ENCODE data around the gene PBRM1. TPM values are rescaled to one million over a fixed set of nuclear protein-coding genes. Genes with fewer than 3 reads are reported as not detected.

PBRM1 gene
- polyA plus RNA-seq, 1 donor (not counting 4 experiments of a cell fraction or from before 2014, with no cell fraction given): 26.0 TPM

GRCh38 chr3:52570076-52570475, 115.6 kb downstream of the PBRM1 start:
- dilution Hi-C loops (cut with MboI; ENCODE audit: extremely low pct_ligation_motif_present, low sequenced_read_pairs): no loop called here
- no peak overlapping the region for H2AFZ ChIP-seq (ENCODE audit: control insufficient read depth, low read length)
- FAIRE-seq (no peak), DNase-seq (ENCODE audit: low read depth, low spot score) (no peak)
- no peaks in the 10 kb centered on the region for H4K20me1 ChIP-seq (ENCODE audit: control insufficient read depth, extremely low read depth, insufficient read depth, low read length)
- H3K4me3 ChIP-seq (ENCODE audit: control insufficient read depth in 2 of 3, extremely low read depth in 1 of 3, insufficient read depth in 2 of 3, low read depth in 1 of 3, low read length in 3 of 3): no peak overlapping the region
- no peaks in the 10 kb centered on the region for H3K9me3 ChIP-seq (ENCODE audit: control insufficient read depth, low read depth, low read length)
- no peaks in the 10 kb centered on the region for H3K9me1 ChIP-seq (ENCODE audit: control insufficient read depth, extremely low read depth, insufficient read depth, low read length)
- no peak overlapping the region for H3K4me2 ChIP-seq (ENCODE audit: control insufficient read depth, extremely low read depth, insufficient read depth, low read depth, low read length)
- TF ChIP-seq EZH2 (IDR thresholded peaks at IDR 0.05; ENCODE audit: low read length): no peak
- TF ChIP-seq CTCF (optimal IDR thresholded peaks at IDR 0.05 in 1 of 3, IDR thresholded peaks at IDR 0.05 in 1 of 3, conservative IDR thresholded peaks at IDR 0.05 in 1 of 3; ENCODE audit: extremely low read depth in 1 of 3, insufficient read depth in 2 of 3, low read length in 3 of 3): no peak
- peaks cover 4 to 6% of the 10 kb centered on the region in 2 experiments for H3K36me3 ChIP-seq (ENCODE audit: control insufficient read depth in 2 of 2, extremely low read depth in 1 of 2, insufficient read depth in 2 of 2, low read length in 2 of 2)
- no peaks in the 10 kb centered on the region for H3K27me3 ChIP-seq (ENCODE audit: control insufficient read depth, extremely low read depth, insufficient read depth, low read length)
- no peaks in the 10 kb centered on the region for H3K79me2 ChIP-seq (ENCODE audit: control insufficient read depth, insufficient read depth, low read length)
- H3K27ac ChIP-seq (ENCODE audit: control insufficient read depth, insufficient read depth, low read length): no peak overlapping the region
- H3K9ac ChIP-seq (ENCODE audit: control insufficient read depth, extremely low read depth, insufficient read depth, low read length): no peak overlapping the region
- H3K4me1 ChIP-seq (ENCODE audit: control insufficient read depth, extremely low read depth, insufficient read depth, low read length): no peaks in the 10 kb centered on the region

- H3K4me1 ChIP-seq (ENCODE audit: control insufficient read depth, extremely low read depth, insufficient read depth, low read length): no peaks in the 10 kb centered on the region
- no peaks in the 10 kb centered on the region for H3K27me3 ChIP-seq (ENCODE audit: control insufficient read depth, extremely low read depth, insufficient read depth, low read length)
- FAIRE-seq: no peak
- no peaks in the 10 kb centered on the region for H3K9me3 ChIP-seq (ENCODE audit: control insufficient read depth, low read depth, low read length)
- no peak overlapping the region for H2AFZ ChIP-seq (ENCODE audit: control insufficient read depth, low read length)
- no peaks in the 10 kb centered on the region for H3K79me2 ChIP-seq (ENCODE audit: control insufficient read depth, insufficient read depth, low read length)
- dilution Hi-C loops (cut with MboI; ENCODE audit: extremely low pct_ligation_motif_present, low sequenced_read_pairs): no loop called here
- H4K20me1 ChIP-seq (ENCODE audit: control insufficient read depth, extremely low read depth, insufficient read depth, low read length): no peaks in the 10 kb centered on the region
- H3K4me2 ChIP-seq (ENCODE audit: control insufficient read depth, extremely low read depth, insufficient read depth, low read depth, low read length): no peak overlapping the region
- H3K27ac ChIP-seq (ENCODE audit: control insufficient read depth, insufficient read depth, low read length): no peak overlapping the region
- no peak overlapping the region for H3K4me3 ChIP-seq (ENCODE audit: control insufficient read depth in 2 of 3, extremely low read depth in 1 of 3, insufficient read depth in 2 of 3, low read depth in 1 of 3, low read length in 3 of 3)
- DNase-seq (ENCODE audit: low read depth, low spot score): no peak
- no peak overlapping the region for H3K9ac ChIP-seq (ENCODE audit: control insufficient read depth, extremely low read depth, insufficient read depth, low read length)
- H3K36me3 ChIP-seq (ENCODE audit: control insufficient read depth in 2 of 2, extremely low read depth in 1 of 2, insufficient read depth in 2 of 2, low read length in 2 of 2): peaks cover 2 to 7% of the 10 kb centered on the region in 2 experiments
- H3K9me1 ChIP-seq (ENCODE audit: control insufficient read depth, extremely low read depth, insufficient read depth, low read length): no peaks in the 10 kb centered on the region
- TF ChIP-seq EZH2 (IDR thresholded peaks at IDR 0.05; ENCODE audit: low read length): no peak
- TF ChIP-seq CTCF (optimal IDR thresholded peaks at IDR 0.05 in 1 of 3, IDR thresholded peaks at IDR 0.05 in 1 of 3, conservative IDR thresholded peaks at IDR 0.05 in 1 of 3; ENCODE audit: extremely low read depth in 1 of 3, insufficient read depth in 2 of 3, low read length in 3 of 3): no peak
Observed at GRCh38 chr3:52568069-52568468, 117.6 kb downstream of the PBRM1 start.

All from keratinocyte (primary cell).